NCI-H1436 (cell line): ENCODE results near the gene FOXA3.
"Not testable (repeated sequence)": the region's sequence is repeated elsewhere in the genome, so short reads cannot be mapped to it uniquely, and the experiment has no call there.

Source experiments
- DNase-seq: peaks from one replicate; lab custom pipeline; 2025; lab: John Stamatoyannopoulos, UW

The FOXA3 gene

GRCh38 chr19:45828523-45828922 lies 35.6 kb upstream of the FOXA3 start:
- no peak for DNase-seq

GRCh38 chr19:45828945-45829344 lies 35.2 kb upstream of the FOXA3 start:
- DNase-seq = no peak

- DNase-seq = no peak
Measured at GRCh38 chr19:45834970-45835369, 29.2 kb upstream of the FOXA3 start.

GRCh38 chr19:45842198-45842597 lies 21.9 kb upstream of the FOXA3 start:
- DNase-seq = no peak

- no peak for DNase-seq
Measured at GRCh38 chr19:45847663-45848062, 16.5 kb upstream of the FOXA3 start.

GRCh38 chr19:45848922-45849321 lies 15.2 kb upstream of the FOXA3 start:
- DNase-seq = no peak

- no peak for DNase-seq
Measured at GRCh38 chr19:45852145-45852750, 11.9 kb upstream of the FOXA3 start.

GRCh38 chr19:45852983-45853382 lies 11.1 kb upstream of the FOXA3 start:
- DNase-seq = no peak

GRCh38 chr19:45854167-45854778 lies 9.9 kb upstream of the FOXA3 start:
- DNase-seq = no peak

- no peak for DNase-seq
Measured at GRCh38 chr19:45860359-45861259, 3.5 kb upstream of the FOXA3 start.

GRCh38 chr19:45862271-45862563 lies 1.9 kb upstream of the FOXA3 start:
- no peak for DNase-seq

GRCh38 chr19:45862564-45863334 lies 1.4 kb upstream of the FOXA3 start, which contains the start of gene SYMPK:
SYMPK (minus strand) TSS chr19:45863147; CDS start chr19:45854495, 8,652 bp downstream.
- DNase-seq = peak; percentile 99

- no peak for DNase-seq
Measured at GRCh38 chr19:45863335-45863839, 739 bp upstream of the FOXA3 start.

GRCh38 chr19:45864629-45865082 lies 530 bp downstream of the FOXA3 start:
- no peak for DNase-seq

GRCh38 chr19:45865269-45865948 lies 1.3 kb downstream of the FOXA3 start:
- no peak for DNase-seq

GRCh38 chr19:45866400-45867176 lies 2.5 kb downstream of the FOXA3 start:
- no peak for DNase-seq

GRCh38 chr19:45867241-45867640 lies 3.1 kb downstream of the FOXA3 start:
- not testable (repeated sequence) for DNase-seq

GRCh38 chr19:45870798-45871197 lies 6.7 kb downstream of the FOXA3 start:
- DNase-seq = no peak

GRCh38 chr19:45872095-45872919 lies 8.2 kb downstream of the FOXA3 start:
- no peak for DNase-seq
